ENCODE results near the gene PCBP2. TPM values are rescaled to one million over a fixed set of nuclear protein-coding genes. Genes with fewer than 3 reads are reported as not detected.

Gene PCBP2
- total RNA-seq, 1 donor from 2014 or later: 133 TPM

GRCh38 chr12:53466640-53467039 lies 14.7 kb downstream of the PCBP2 start:
- FAIRE-seq (peak; percentile 50), DNase-seq (ENCODE audit: low read depth) (peak; percentile 88)
- TF ChIP-seq CTCF (IDR thresholded peaks at IDR 0.05; ENCODE audit: insufficient read depth, low read length, severe bottlenecking): no peak
- no peaks in the 10 kb centered on the region for H3K27me3 ChIP-seq (ENCODE audit: control insufficient read depth, insufficient read depth, low read length)
- no peak overlapping the region for H3K4me3 ChIP-seq (ENCODE audit: low read depth, low read length)
- H3K36me3 ChIP-seq (ENCODE audit: control insufficient read depth, insufficient read depth, low read length): peaks cover 44% of the 10 kb centered on the region

- peaks cover 47% of the 10 kb centered on the region for H3K36me3 ChIP-seq (ENCODE audit: control insufficient read depth, insufficient read depth, low read length)
Observed at GRCh38 chr12:53467082-53467481, 15.2 kb downstream of the PCBP2 start.

GRCh38 chr12:53467880-53468279 lies 16.0 kb downstream of the PCBP2 start:
- peaks cover 43% of the 10 kb centered on the region for H3K36me3 ChIP-seq (ENCODE audit: control insufficient read depth, insufficient read depth, low read length)
- no peak overlapping the region for H3K4me3 ChIP-seq (ENCODE audit: low read depth, low read length)
- FAIRE-seq (no peak), DNase-seq (ENCODE audit: low read depth) (no peak)
- no peak for TF ChIP-seq CTCF (IDR thresholded peaks at IDR 0.05; ENCODE audit: insufficient read depth, low read length, severe bottlenecking)
- H3K27me3 ChIP-seq (ENCODE audit: control insufficient read depth, insufficient read depth, low read length): no peaks in the 10 kb centered on the region

More at GRCh38 chr12:53467082-53467481, 15.2 kb downstream of the PCBP2 start:
- Histone ChIP-seq H3K4me3 (ENCODE audit: low read depth, low read length) (no peak overlapping the region), H3K27me3 (ENCODE audit: control insufficient read depth, insufficient read depth, low read length) (no peaks in the 10 kb centered on the region)
- TF ChIP-seq CTCF (IDR thresholded peaks at IDR 0.05; ENCODE audit: insufficient read depth, low read length, severe bottlenecking): no peak
- FAIRE-seq (no peak), DNase-seq (ENCODE audit: low read depth) (no peak)

GRCh38 chr12:53468282-53468681 lies 16.4 kb downstream of the PCBP2 start:
- Histone ChIP-seq H3K36me3 (ENCODE audit: control insufficient read depth, insufficient read depth, low read length) (peaks cover 40% of the 10 kb centered on the region), H3K4me3 (ENCODE audit: low read depth, low read length) (no peak overlapping the region), H3K27me3 (ENCODE audit: control insufficient read depth, insufficient read depth, low read length) (no peaks in the 10 kb centered on the region)
- FAIRE-seq (no peak), DNase-seq (ENCODE audit: low read depth) (no peak)
- TF ChIP-seq CTCF (IDR thresholded peaks at IDR 0.05; ENCODE audit: insufficient read depth, low read length, severe bottlenecking): no peak

GRCh38 chr12:53472056-53472582 lies 20.2 kb downstream of the PCBP2 start:
- no peak for TF ChIP-seq CTCF (IDR thresholded peaks at IDR 0.05; ENCODE audit: insufficient read depth, low read length, severe bottlenecking)
- peaks cover 47% of the 10 kb centered on the region for H3K36me3 ChIP-seq (ENCODE audit: control insufficient read depth, insufficient read depth, low read length)
- H3K4me3 ChIP-seq (ENCODE audit: low read depth, low read length): no peak overlapping the region
- DNase-seq (ENCODE audit: low read depth) (no peak), FAIRE-seq (no peak)
- H3K27me3 ChIP-seq (ENCODE audit: control insufficient read depth, insufficient read depth, low read length): no peaks in the 10 kb centered on the region

GRCh38 chr12:53474077-53474476 lies 22.2 kb downstream of the PCBP2 start:
- no peak for DNase-seq (ENCODE audit: low read depth)
- H3K27me3 ChIP-seq (ENCODE audit: control insufficient read depth, insufficient read depth, low read length): no peaks in the 10 kb centered on the region
- FAIRE-seq: no peak
- no peak for TF ChIP-seq CTCF (IDR thresholded peaks at IDR 0.05; ENCODE audit: insufficient read depth, low read length, severe bottlenecking)
- H3K36me3 ChIP-seq (ENCODE audit: control insufficient read depth, insufficient read depth, low read length): peaks cover 43% of the 10 kb centered on the region
- H3K4me3 ChIP-seq (ENCODE audit: low read depth, low read length): no peak overlapping the region

Measured in bronchial epithelial cell (primary cell).